ENCODE results near the gene ZNF445. TPM values are rescaled to one million over a fixed set of nuclear protein-coding genes. Genes with fewer than 3 reads are reported as not detected.

ZNF445 gene
- total and polyA plus RNA-seq, 8 donors: 1.6 to 17.1 (median 4.8) TPM

- Histone ChIP-seq H3K9me3 (peaks cover 16 to 98% (median 66%) of the 10 kb centered on the region in 4 donors), H3K4me3 (no peak overlapping the region), H3K27ac (no peak overlapping the region), H3K27me3 (no peaks in the 10 kb centered on the region), H3K36me3 (peaks cover 22 to 86% (median 50%) of the 10 kb centered on the region in 4 donors), H3K4me1 (no peaks in the 10 kb centered on the region)
- 96 to 99% (median 97%) methylated on average over 6 of the region's 6 CpGs for WGBS, 5 donors
- DNase-seq: no peak
- TF ChIP-seq EP300 (IDR thresholded peaks at IDR 0.05) (no peak), POLR2AphosphoS5 (IDR thresholded peaks at IDR 0.05) (no peak), CTCF (IDR thresholded peaks at IDR 0.05) (no peak), POLR2A (IDR thresholded peaks at IDR 0.05) (no peak)
- intact Hi-C loops (cut with DNase I; ENCODE audit: low total_unique reads): no loop called here
Observed at GRCh38 chr3:44495636-44496415, 18.4 kb upstream of the ZNF445 start.

GRCh38 chr3:44492496-44492895 lies 15.0 kb upstream of the ZNF445 start:
- no peak overlapping the region for H3K27ac ChIP-seq
- TF ChIP-seq CTCF (IDR thresholded peaks at IDR 0.05) (no peak), EP300 (IDR thresholded peaks at IDR 0.05) (no peak), POLR2AphosphoS5 (IDR thresholded peaks at IDR 0.05) (no peak), POLR2A (IDR thresholded peaks at IDR 0.05) (no peak)
- H3K4me3 ChIP-seq: no peak overlapping the region
- no peak for DNase-seq
- H3K27me3 ChIP-seq: no peaks in the 10 kb centered on the region
- H3K9me3 ChIP-seq: peaks cover 0 to 96% (median 51%) of the 10 kb centered on the region in 4 donors
- WGBS, 5 donors: 94 to 100% (median 97%) methylated on average over 1 of the region's 1 CpG
- intact Hi-C loops (cut with DNase I; ENCODE audit: low total_unique reads): no loop called here
- no peaks in the 10 kb centered on the region for H3K4me1 ChIP-seq
- H3K36me3 ChIP-seq: peaks cover 0 to 54% (median 20%) of the 10 kb centered on the region in 4 donors

GRCh38 chr3:44482721-44483120 lies 5.3 kb upstream of the ZNF445 start:
- H3K27ac ChIP-seq: no peak overlapping the region
- peaks cover 0 to 6% (median under 1%) of the 10 kb centered on the region in 4 donors for H3K9me3 ChIP-seq
- DNase-seq: peak in 1 of 2 donors; percentile 28
- WGBS, 5 donors: 30 to 44% (median 41%) methylated on average over 1 of the region's 1 CpG
- no peak for TF ChIP-seq CTCF (IDR thresholded peaks at IDR 0.05)
- no peak for TF ChIP-seq POLR2AphosphoS5 (IDR thresholded peaks at IDR 0.05)
- TF ChIP-seq POLR2A (IDR thresholded peaks at IDR 0.05): no peak
- TF ChIP-seq EP300 (IDR thresholded peaks at IDR 0.05): no peak
- intact Hi-C loops (cut with DNase I; ENCODE audit: low total_unique reads): no loop called here
- H3K27me3 ChIP-seq: no peaks in the 10 kb centered on the region
- no peak overlapping the region for H3K4me3 ChIP-seq
- H3K36me3 ChIP-seq: no peaks in the 10 kb centered on the region
- H3K4me1 ChIP-seq: peaks cover 0 to 7% (median 3%) of the 10 kb centered on the region in 4 donors

GRCh38 chr3:44478606-44479094 lies 1.2 kb upstream of the ZNF445 start:
- Histone ChIP-seq H3K4me1 (peaks cover 11 to 42% (median 25%) of the 10 kb centered on the region in 4 donors), H3K27me3 (no peaks in the 10 kb centered on the region), H3K27ac (no peak overlapping the region), H3K4me3 (no peak overlapping the region), H3K9me3 (no peaks in the 10 kb centered on the region), H3K36me3 (no peaks in the 10 kb centered on the region)
- intact Hi-C loops (cut with DNase I; ENCODE audit: low total_unique reads): no loop called here
- DNase-seq: no peak
- 84 to 97% (median 90%) methylated on average over 2 of the region's 2 CpGs for WGBS, 5 donors
- TF ChIP-seq POLR2A (IDR thresholded peaks at IDR 0.05) (no peak), EP300 (IDR thresholded peaks at IDR 0.05) (no peak), CTCF (IDR thresholded peaks at IDR 0.05) (no peak), POLR2AphosphoS5 (IDR thresholded peaks at IDR 0.05) (no peak)
